Lower lobe of right lung (tissue), 2 donors: Measurements from ENCODE around the gene CCDC85A. TPM values are rescaled to one million over a fixed set of nuclear protein-coding genes. Genes with fewer than 3 reads are reported as not detected.

Experiments
- ATAC-seq, 2 donors: fragments of 200-7000 bp; cut with Tn5 transposase; one replicate each; pipeline ENCODE4 v1.9.1; 2020 to 2022; ENCODE audit warnings: mild to moderate bottlenecking in 2 of 2, moderate library complexity in 2 of 2
- DNase-seq: peaks from one replicate; pipeline ENCODE4 v3.0.0-alpha.2; 2020
- H3K27ac ChIP-seq: fragments of 200-600 bp; one replicate; pipeline ENCODE4 v1.8.0; 2022
- H3K27me3 ChIP-seq: fragments of 200-600 bp; one replicate; pipeline ENCODE4 v1.8.0; 2022; ENCODE audit warnings: low read depth
- H3K36me3 ChIP-seq: fragments of 200-600 bp; one replicate; pipeline ENCODE4 v1.8.0; 2022; ENCODE audit warnings: mild to moderate bottlenecking
- H3K4me1 ChIP-seq: fragments of 200-600 bp; one replicate; pipeline ENCODE4 v1.8.0; 2022
- H3K4me3 ChIP-seq: fragments of 200-600 bp; one replicate; pipeline ENCODE4 v1.8.0; 2022; ENCODE audit warnings: mild to moderate bottlenecking
- H3K9me3 ChIP-seq: fragments of 200-600 bp; one replicate; pipeline ENCODE4 v1.8.0; 2022
- CTCF ChIP-seq: fragments of 200-600 bp; IDR thresholded peaks from one replicate; pipeline ENCODE4 v1.8.0; 2022; ENCODE audit warnings: antibody characterized with exemption, mild to moderate bottlenecking
- intact Hi-C: fragments of 100-400 bp; cut with DNase I; formaldehyde crosslinking; loops from one replicate; pipeline ENCODE4 v1.11.0; 2022
- total RNA-seq: library from RNA; stranded (reverse); fragmentation: NEBNext Ultra II Directional; extraction: Animal tissue kit (Norgen Biotek cat#: 25700); gene quantifications from one replicate; pipeline ENCODE4 v1.2.1, GENCODE V29; 2021
- donor health status: DM: no; HTN: yes; CAD: no; lungs with severe emphysema.

The CCDC85A gene
- total RNA-seq, 1 donor from 2014 or later, result 17.0 TPM

GRCh38 chr2:56382466-56382865 lies 198.7 kb downstream of the CCDC85A start:
- H3K4me1 ChIP-seq, result no peaks in the 10 kb centered on the region
- no peak for TF ChIP-seq CTCF
- intact Hi-C loops, result no loop called here
- H3K27me3 ChIP-seq, result no peaks in the 10 kb centered on the region
- DNase-seq (no peak), ATAC-seq (no peak)
- H3K4me3 ChIP-seq, result no peak overlapping the region
- no peaks in the 10 kb centered on the region for H3K9me3 ChIP-seq
- no peaks in the 10 kb centered on the region for H3K36me3 ChIP-seq
- H3K27ac ChIP-seq, result no peak overlapping the region

- H3K27me3 ChIP-seq, result no peaks in the 10 kb centered on the region
- H3K27ac ChIP-seq, result no peak overlapping the region
- no peak for TF ChIP-seq CTCF
- no peaks in the 10 kb centered on the region for H3K9me3 ChIP-seq
- intact Hi-C loops, result no loop called here
- H3K4me3 ChIP-seq, result no peak overlapping the region
- no peaks in the 10 kb centered on the region for H3K4me1 ChIP-seq
- no peaks in the 10 kb centered on the region for H3K36me3 ChIP-seq
- ATAC-seq (no peak), DNase-seq (no peak)
Observed at GRCh38 chr2:56386657-56387056, 202.9 kb downstream of the CCDC85A start.

- intact Hi-C loops, result no loop called here
Observed at GRCh38 chr2:56390644-56391043, 206.9 kb downstream of the CCDC85A start.

GRCh38 chr2:56410140-56410539 lies 226.3 kb downstream of the CCDC85A start:
- H3K27me3 ChIP-seq, result no peaks in the 10 kb centered on the region
- no peak for ATAC-seq
- no peak for DNase-seq
- H3K27ac ChIP-seq, result no peak overlapping the region
- no peaks in the 10 kb centered on the region for H3K36me3 ChIP-seq
- intact Hi-C loops, result no loop called here
- H3K4me1 ChIP-seq, result no peaks in the 10 kb centered on the region
- no peaks in the 10 kb centered on the region for H3K9me3 ChIP-seq
- no peak overlapping the region for H3K4me3 ChIP-seq
- no peak for TF ChIP-seq CTCF

More at GRCh38 chr2:56390644-56391043, 206.9 kb downstream of the CCDC85A start:
- H3K9me3 ChIP-seq, result no peaks in the 10 kb centered on the region
- ATAC-seq, result no peak
- TF ChIP-seq CTCF, result no peak
- no peak overlapping the region for H3K27ac ChIP-seq
- no peaks in the 10 kb centered on the region for H3K27me3 ChIP-seq
- no peaks in the 10 kb centered on the region for H3K4me1 ChIP-seq
- DNase-seq, result no peak
- no peaks in the 10 kb centered on the region for H3K36me3 ChIP-seq
- no peak overlapping the region for H3K4me3 ChIP-seq

- DNase-seq (no peak), ATAC-seq (no peak)
- Histone ChIP-seq H3K4me1 (no peaks in the 10 kb centered on the region), H3K27ac (no peak overlapping the region), H3K27me3 (no peaks in the 10 kb centered on the region), H3K4me3 (no peak overlapping the region), H3K9me3 (no peaks in the 10 kb centered on the region), H3K36me3 (no peaks in the 10 kb centered on the region)
- intact Hi-C loops, result no loop called here
- no peak for TF ChIP-seq CTCF
Observed at GRCh38 chr2:56416500-56417176, 232.8 kb downstream of the CCDC85A start.
